ENCODE measurements around the gene IL13. TPM values are rescaled to one million over a fixed set of nuclear protein-coding genes. Genes with fewer than 3 reads are reported as not detected.

IL13 gene
- total and polyA plus RNA-seq, 5 donors: not detected

GRCh38 chr5:132656774-132657355, 1.1 kb upstream of the IL13 start:
- 60% methylated on average over 12 of the region's 12 CpGs for WGBS
- Histone ChIP-seq H3K9me3 (ENCODE audit: control insufficient read depth, low read length) (no peaks in the 10 kb centered on the region), H3K27me3 (ENCODE audit: control insufficient read depth, insufficient read depth) (no peaks in the 10 kb centered on the region), H3K27ac (ENCODE audit: low read length) (no peak overlapping the region), H3K4me1 (ENCODE audit: control insufficient read depth, insufficient read depth, low read length) (no peaks in the 10 kb centered on the region), H3K4me3 (ENCODE audit: low read length) (no peak overlapping the region)
- peak; percentile 16 to 20 for ATAC-seq
- DNase-seq: peak in 1 of 3 donors; percentile 20
- intact Hi-C loops (cut with DNase I): no loop called here

GRCh38 chr5:132658381-132659302, 669 bp downstream of the IL13 start:
- ATAC-seq (no peak), DNase-seq (peak in 1 of 3 donors; percentile 29)
- Histone ChIP-seq H3K4me1 (ENCODE audit: control insufficient read depth, insufficient read depth, low read length) (no peaks in the 10 kb centered on the region), H3K27ac (ENCODE audit: low read length) (no peak overlapping the region), H3K4me3 (ENCODE audit: low read length) (no peak overlapping the region), H3K9me3 (ENCODE audit: control insufficient read depth, low read length) (no peaks in the 10 kb centered on the region), H3K27me3 (ENCODE audit: control insufficient read depth, insufficient read depth) (no peaks in the 10 kb centered on the region)
- intact Hi-C loops (cut with DNase I): no loop called here
- 88% methylated on average over 9 of the region's 9 CpGs for WGBS

- WGBS: 92% methylated on average over 23 of the region's 23 CpGs
- no peak for ATAC-seq
- Histone ChIP-seq H3K4me3 (ENCODE audit: low read length) (no peak overlapping the region), H3K27me3 (ENCODE audit: control insufficient read depth, insufficient read depth) (no peaks in the 10 kb centered on the region), H3K9me3 (ENCODE audit: control insufficient read depth, low read length) (no peaks in the 10 kb centered on the region), H3K4me1 (ENCODE audit: control insufficient read depth, insufficient read depth, low read length) (no peaks in the 10 kb centered on the region), H3K27ac (ENCODE audit: low read length) (no peak overlapping the region)
- DNase-seq: no peak
- intact Hi-C loops (cut with DNase I): no loop called here
Measured at GRCh38 chr5:132659598-132660493, 1.9 kb downstream of the IL13 start.

DNA sequence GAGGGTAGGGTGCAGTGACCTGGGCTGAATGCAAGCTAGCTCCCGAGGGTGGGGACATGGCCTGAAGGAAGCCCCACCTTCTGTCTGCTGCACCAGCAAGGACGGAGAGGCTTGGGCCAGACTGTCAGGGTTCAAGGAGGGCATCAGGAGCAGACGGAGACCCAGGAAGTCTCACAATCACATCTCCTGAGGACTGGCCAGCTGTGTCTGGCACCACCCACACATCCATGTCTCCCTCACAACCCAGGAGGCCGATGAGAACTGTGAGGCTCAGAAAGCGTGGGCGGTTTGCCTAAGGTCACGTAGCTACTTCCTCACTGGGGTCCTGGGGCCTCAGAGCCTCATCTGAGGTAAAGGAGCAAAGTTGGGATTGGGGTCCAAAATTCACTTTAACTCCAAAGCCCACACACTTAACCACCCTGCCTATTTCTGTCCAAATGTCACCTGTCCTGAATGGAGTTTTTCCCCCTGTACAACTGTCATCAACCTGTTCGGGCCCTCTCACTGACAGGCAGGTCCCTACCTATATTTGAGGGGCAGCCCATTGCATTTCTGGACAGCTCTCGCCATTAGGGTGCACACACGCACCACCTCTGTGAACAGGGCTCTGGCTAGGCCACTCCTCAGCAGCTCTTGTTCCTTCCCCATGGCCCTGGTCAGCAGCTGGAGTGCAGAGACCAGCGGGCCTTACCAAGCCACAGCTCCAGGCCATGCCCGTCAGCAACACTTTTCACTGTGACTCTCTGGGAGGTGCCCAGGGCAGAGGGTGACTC, 3.4 kb downstream of the IL13 start:
- intact Hi-C loops (cut with DNase I): no loop called here
- 81% methylated on average over 12 of the region's 12 CpGs for WGBS

DNA sequence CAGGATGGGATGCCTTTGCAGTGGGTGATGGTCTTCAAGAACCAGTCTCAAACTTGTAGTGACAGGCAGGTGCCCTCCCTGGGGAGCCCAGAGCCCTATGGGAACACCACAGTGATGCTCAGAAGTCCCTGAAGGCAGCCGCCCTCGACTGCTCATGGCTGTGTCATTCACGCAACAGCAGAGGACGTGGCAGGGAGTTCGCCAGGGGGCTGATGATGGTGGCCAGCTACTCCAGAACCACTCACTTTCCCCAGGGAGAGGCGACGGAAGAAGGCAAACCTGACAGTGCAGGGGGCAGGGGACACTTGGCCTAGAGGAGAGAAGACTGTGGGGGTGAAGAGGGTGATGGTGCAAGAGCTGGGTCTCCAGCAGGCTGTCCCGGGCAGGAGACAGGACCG, 4.0 kb downstream of the IL13 start:
- intact Hi-C loops (cut with DNase I): no loop called here
- no peak for DNase-seq
- no peaks in the 10 kb centered on the region for H3K27me3 ChIP-seq (ENCODE audit: control insufficient read depth, insufficient read depth)
- no peak overlapping the region for H3K4me3 ChIP-seq (ENCODE audit: low read length)
- H3K9me3 ChIP-seq (ENCODE audit: control insufficient read depth, low read length): no peaks in the 10 kb centered on the region
- no peak for ATAC-seq
- H3K27ac ChIP-seq (ENCODE audit: low read length): no peak overlapping the region
- no peaks in the 10 kb centered on the region for H3K4me1 ChIP-seq (ENCODE audit: control insufficient read depth, insufficient read depth, low read length)
- WGBS: 96% methylated on average over 9 of the region's 9 CpGs

More for the DNA sequence above, 3.4 kb downstream of the IL13 start:
- H3K27me3 ChIP-seq (ENCODE audit: control insufficient read depth, insufficient read depth): no peaks in the 10 kb centered on the region
- ATAC-seq (no peak), DNase-seq (no peak)
- no peak overlapping the region for H3K27ac ChIP-seq (ENCODE audit: low read length)
- H3K9me3 ChIP-seq (ENCODE audit: control insufficient read depth, low read length): no peaks in the 10 kb centered on the region
- H3K4me3 ChIP-seq (ENCODE audit: low read length): no peak overlapping the region
- H3K4me1 ChIP-seq (ENCODE audit: control insufficient read depth, insufficient read depth, low read length): no peaks in the 10 kb centered on the region

- DNase-seq: no peak
Measured at GRCh38 chr5:132662925-132663770, 5.2 kb downstream of the IL13 start.

GRCh38 chr5:132663771-132664695, 6.1 kb downstream of the IL13 start:
- no peaks in the 10 kb centered on the region for H3K4me1 ChIP-seq (ENCODE audit: control insufficient read depth, insufficient read depth, low read length)
- no peaks in the 10 kb centered on the region for H3K27me3 ChIP-seq (ENCODE audit: control insufficient read depth, insufficient read depth)
- intact Hi-C loops (cut with DNase I): no loop called here
- ATAC-seq (peak in 1 of 2 donors; percentile 34), DNase-seq (no peak)
- H3K27ac ChIP-seq (ENCODE audit: low read length): no peak overlapping the region
- no peak overlapping the region for H3K4me3 ChIP-seq (ENCODE audit: low read length)
- 64% methylated on average over 13 of the region's 13 CpGs for WGBS
- no peaks in the 10 kb centered on the region for H3K9me3 ChIP-seq (ENCODE audit: control insufficient read depth, low read length)

More at GRCh38 chr5:132662925-132663770, 5.2 kb downstream of the IL13 start:
- no peaks in the 10 kb centered on the region for H3K9me3 ChIP-seq (ENCODE audit: control insufficient read depth, low read length)
- H3K27ac ChIP-seq (ENCODE audit: low read length): no peak overlapping the region
- intact Hi-C loops (cut with DNase I): no loop called here
- no peak for ATAC-seq
- no peaks in the 10 kb centered on the region for H3K27me3 ChIP-seq (ENCODE audit: control insufficient read depth, insufficient read depth)
- H3K4me3 ChIP-seq (ENCODE audit: low read length): no peak overlapping the region
- no peaks in the 10 kb centered on the region for H3K4me1 ChIP-seq (ENCODE audit: control insufficient read depth, insufficient read depth, low read length)
- 74% methylated on average over 25 of the region's 25 CpGs for WGBS

DNA sequence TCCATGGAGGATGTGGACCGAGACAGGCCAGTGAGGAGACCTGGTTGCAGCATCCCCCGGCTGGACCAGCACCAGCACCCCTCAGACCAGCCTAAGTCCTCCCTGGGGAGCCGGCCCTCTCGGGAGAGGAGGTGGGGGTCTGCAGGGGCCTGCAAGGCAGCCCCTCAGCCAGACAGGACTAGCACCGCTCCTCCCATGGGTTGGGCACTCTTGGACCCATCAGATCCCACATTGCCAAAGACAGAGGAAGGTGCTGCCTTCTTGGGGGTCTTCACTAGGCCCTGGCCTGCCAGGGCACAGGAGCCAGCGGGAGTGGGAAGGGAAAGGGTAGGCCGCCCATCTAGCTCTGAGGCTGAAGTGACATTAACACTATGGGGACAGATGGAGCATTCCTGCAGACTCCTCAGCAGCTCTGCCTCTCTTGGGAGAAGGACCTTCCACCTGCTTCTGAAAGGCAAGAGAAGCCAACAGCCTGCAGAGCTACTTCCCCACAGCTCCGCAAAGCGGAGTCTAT, 6.8 kb downstream of the IL13 start:
- H3K9me3 ChIP-seq (ENCODE audit: control insufficient read depth, low read length): no peaks in the 10 kb centered on the region
- no peaks in the 10 kb centered on the region for H3K27me3 ChIP-seq (ENCODE audit: control insufficient read depth, insufficient read depth)
- no peak overlapping the region for H3K4me3 ChIP-seq (ENCODE audit: low read length)
- ATAC-seq (no peak), DNase-seq (no peak)
- H3K27ac ChIP-seq (ENCODE audit: low read length): no peak overlapping the region
- 98% methylated on average over 9 of the region's 9 CpGs for WGBS
- no peaks in the 10 kb centered on the region for H3K4me1 ChIP-seq (ENCODE audit: control insufficient read depth, insufficient read depth, low read length)
- intact Hi-C loops (cut with DNase I): no loop called here

- intact Hi-C loops (cut with DNase I): no loop called here
- 86% methylated on average over 21 of the region's 21 CpGs for WGBS
- Histone ChIP-seq H3K27me3 (ENCODE audit: control insufficient read depth, insufficient read depth) (no peaks in the 10 kb centered on the region), H3K4me3 (ENCODE audit: low read length) (no peak overlapping the region), H3K9me3 (ENCODE audit: control insufficient read depth, low read length) (no peaks in the 10 kb centered on the region), H3K27ac (ENCODE audit: low read length) (no peak overlapping the region), H3K4me1 (ENCODE audit: control insufficient read depth, insufficient read depth, low read length) (no peaks in the 10 kb centered on the region)
- ATAC-seq (no peak), DNase-seq (no peak)
Measured at GRCh38 chr5:132665574-132666080, 7.7 kb downstream of the IL13 start.
